SU-DHL-6 (cell line): ENCODE results near the gene OSBP2.

Experiments used
- H2AFZ ChIP-seq: fragments of 200-600 bp; sonication (generic); 2 replicates; pipeline ENCODE4 v1.6.1; 2014; ENCODE audit warnings: low read depth, mild to moderate bottlenecking, moderate library complexity, mixed read lengths, antibody characterized with exemption, low read length; ENCODE audit not compliant: severe bottlenecking
- H3F3A ChIP-seq: fragments of 200-600 bp; shearing (Covaris generic); 2 replicates; pipeline ENCODE4 v1.6.0; 2016; ENCODE audit warnings: antibody characterized with exemption, mild to moderate bottlenecking; ENCODE audit not compliant: insufficient read depth
- H3K27ac ChIP-seq: fragments of 200-600 bp; sonication (generic); 2 replicates; pipeline ENCODE4 v1.5.1; 2016; ENCODE audit warnings: low read depth, mild to moderate bottlenecking, low read length, moderate library complexity, mixed read lengths
- H3K27me3 ChIP-seq: fragments of 200-600 bp; sonication (generic), shearing (Covaris generic); 2 replicates; pipeline ENCODE4 v1.6.0; 2014; ENCODE audit warnings: mild to moderate bottlenecking, low read length
- H3K36me3 ChIP-seq: fragments of 200-600 bp; sonication (generic); 2 replicates; pipeline ENCODE4 v1.6.1; 2014; ENCODE audit warnings: mild to moderate bottlenecking, low read length, mixed read lengths
- H3K4me2 ChIP-seq: fragments of 300-600, 200-600 bp; shearing (Covaris generic), sonication (generic); 2 replicates; pipeline ENCODE4 v1.6.0; 2014; ENCODE audit warnings: low read length, low read depth, mild to moderate bottlenecking; ENCODE audit not compliant: poor library complexity, severe bottlenecking
- H3K4me3 ChIP-seq: fragments of 200-600 bp; sonication (generic); 2 replicates; pipeline ENCODE4 v1.5.1; 2014; ENCODE audit warnings: antibody characterized with exemption, low read length, mild to moderate bottlenecking, mixed read lengths; ENCODE audit not compliant: insufficient read depth, poor library complexity, severe bottlenecking
- H3K79me2 ChIP-seq: fragments of 200-600 bp; sonication (generic); 2 replicates; pipeline ENCODE4 v1.6.1; 2014; ENCODE audit warnings: mild to moderate bottlenecking, low read length, moderate library complexity; ENCODE audit not compliant: insufficient read depth
- H3K9ac ChIP-seq: fragments of 200-600 bp; sonication (generic); 2 replicates; pipeline ENCODE4 v1.7.0; 2014; ENCODE audit warnings: mild to moderate bottlenecking, low read length
- H3K9me2 ChIP-seq: fragments of 200-600 bp; sonication (generic); replicated peaks from 2 replicates; pipeline ENCODE4 v1.6.1; 2014; ENCODE audit warnings: low read length; ENCODE audit not compliant: insufficient read depth
- H3K9me3 ChIP-seq: fragments of 200-600 bp; sonication (generic); 2 replicates; pipeline ENCODE4 v1.6.1; 2014; ENCODE audit warnings: low read length, mixed read lengths; ENCODE audit not compliant: insufficient read depth
- H4K20me1 ChIP-seq: fragments of 200-600 bp; sonication (generic); 2 replicates; pipeline ENCODE4 v1.6.1; 2014; ENCODE audit warnings: low read depth, mild to moderate bottlenecking, antibody characterized with exemption, low read length, moderate library complexity, mixed read lengths
- EZH2phosphoT487 ChIP-seq: fragments of 200-600 bp; sonication (generic), shearing (Covaris generic); conservative IDR thresholded peaks from 2 replicates; pipeline ENCODE4 v1.6.1; 2018; ENCODE audit warnings: mild to moderate bottlenecking, antibody characterized with exemption, low read length, moderate library complexity, mixed read lengths
- TF ChIP-seq, protein P1 (sequence below): fragments of 200-600 bp; sonication (generic); IDR thresholded peaks from one replicate; pipeline ENCODE4 v1.5.1; 2017; ENCODE audit warnings: antibody characterized with exemption, mild to moderate bottlenecking, low read length, moderate library complexity; ENCODE audit not compliant: insufficient read depth, poor library complexity, severe bottlenecking

The OSBP2 gene

DNA sequence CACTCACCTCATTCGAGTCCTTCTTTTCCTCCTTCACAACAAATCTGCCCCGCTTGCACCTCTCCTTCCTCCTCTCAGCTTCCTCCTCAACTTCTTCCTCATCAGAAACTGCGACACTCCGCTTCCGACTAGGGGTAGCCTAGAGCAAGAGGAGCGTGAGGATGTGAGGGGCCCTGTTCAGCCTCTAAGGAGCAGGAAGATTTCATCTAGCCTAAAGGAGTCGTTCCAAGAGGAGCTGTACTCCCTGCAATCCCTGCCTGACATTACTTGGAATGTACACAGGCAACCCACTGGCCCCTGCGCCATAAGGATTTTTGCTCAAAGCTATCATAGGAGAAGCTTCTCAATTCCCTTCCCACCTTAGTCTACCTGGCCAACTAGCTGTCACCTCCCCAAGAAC is 239.4 kb downstream of the OSBP2 start:
- H3F3A ChIP-seq, result no peaks in the 10 kb centered on the region
- no peak overlapping the region for H2AFZ ChIP-seq
- H3K27me3 ChIP-seq, result no peaks in the 10 kb centered on the region
- no peak overlapping the region for H3K4me2 ChIP-seq
- no peaks in the 10 kb centered on the region for H3K79me2 ChIP-seq
- no peaks in the 10 kb centered on the region for H3K9me2 ChIP-seq
- no peak for TF ChIP-seq EZH2phosphoT487
- TF ChIP-seq, protein P1, sequence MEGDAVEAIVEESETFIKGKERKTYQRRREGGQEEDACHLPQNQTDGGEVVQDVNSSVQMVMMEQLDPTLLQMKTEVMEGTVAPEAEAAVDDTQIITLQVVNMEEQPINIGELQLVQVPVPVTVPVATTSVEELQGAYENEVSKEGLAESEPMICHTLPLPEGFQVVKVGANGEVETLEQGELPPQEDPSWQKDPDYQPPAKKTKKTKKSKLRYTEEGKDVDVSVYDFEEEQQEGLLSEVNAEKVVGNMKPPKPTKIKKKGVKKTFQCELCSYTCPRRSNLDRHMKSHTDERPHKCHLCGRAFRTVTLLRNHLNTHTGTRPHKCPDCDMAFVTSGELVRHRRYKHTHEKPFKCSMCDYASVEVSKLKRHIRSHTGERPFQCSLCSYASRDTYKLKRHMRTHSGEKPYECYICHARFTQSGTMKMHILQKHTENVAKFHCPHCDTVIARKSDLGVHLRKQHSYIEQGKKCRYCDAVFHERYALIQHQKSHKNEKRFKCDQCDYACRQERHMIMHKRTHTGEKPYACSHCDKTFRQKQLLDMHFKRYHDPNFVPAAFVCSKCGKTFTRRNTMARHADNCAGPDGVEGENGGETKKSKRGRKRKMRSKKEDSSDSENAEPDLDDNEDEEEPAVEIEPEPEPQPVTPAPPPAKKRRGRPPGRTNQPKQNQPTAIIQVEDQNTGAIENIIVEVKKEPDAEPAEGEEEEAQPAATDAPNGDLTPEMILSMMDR, result no peak
- H3K27ac ChIP-seq, result no peak overlapping the region
- peaks cover 16% of the 10 kb centered on the region; the same call in 1 of the 2 replicates for H3K36me3 ChIP-seq
- no peaks in the 10 kb centered on the region for H3K9me3 ChIP-seq
- H3K9ac ChIP-seq, result no peak overlapping the region
- no peaks in the 10 kb centered on the region for H4K20me1 ChIP-seq
- H3K4me3 ChIP-seq, result no peak overlapping the region

DNA sequence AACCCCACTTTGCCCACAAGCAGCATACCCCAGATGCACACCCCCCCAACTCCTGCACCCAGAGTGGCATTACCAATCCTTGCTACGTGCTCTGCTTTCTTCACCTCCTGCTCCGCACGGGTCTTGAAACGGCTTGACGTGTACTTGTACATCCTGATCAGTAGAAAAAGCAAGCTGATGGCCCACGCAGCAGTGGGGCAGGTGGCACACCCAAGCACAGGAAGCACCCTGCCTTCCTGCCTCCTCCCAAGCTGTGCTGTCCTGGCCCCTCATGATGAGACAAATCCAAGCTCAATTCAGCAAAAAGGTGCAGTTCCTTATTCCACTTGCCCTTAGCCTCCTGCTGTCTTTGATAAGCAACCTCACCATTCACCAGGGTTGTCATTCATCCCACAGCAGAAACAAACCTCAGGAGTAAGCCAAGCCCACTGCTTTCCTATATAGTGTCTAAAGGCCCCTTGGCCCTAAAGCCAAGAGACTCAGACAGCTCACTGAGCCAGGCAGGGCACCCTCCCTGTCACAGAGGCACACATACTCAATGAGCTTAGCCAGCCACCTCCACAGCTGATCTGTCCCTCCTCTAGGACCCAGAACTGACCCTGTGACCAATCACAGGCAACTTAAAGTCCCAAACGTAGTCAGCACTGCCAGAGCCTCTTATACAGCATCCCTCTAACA is 246.2 kb downstream of the OSBP2 start:
- Histone ChIP-seq H3K4me2 (no peak overlapping the region), H3K79me2 (no peaks in the 10 kb centered on the region), H3K36me3 (peaks cover 11% of the 10 kb centered on the region; the same call in 1 of the 2 replicates), H3K4me3 (no peak overlapping the region), H2AFZ (no peak overlapping the region), H3K9me2 (no peaks in the 10 kb centered on the region), H3K27me3 (no peaks in the 10 kb centered on the region), H3K9me3 (no peaks in the 10 kb centered on the region), H3K9ac (no peak overlapping the region), H4K20me1 (no peaks in the 10 kb centered on the region), H3F3A (no peaks in the 10 kb centered on the region), H3K27ac (no peak overlapping the region)
- TF ChIP-seq EZH2phosphoT487, result no peak
- TF ChIP-seq, protein P1, result no peak

DNA sequence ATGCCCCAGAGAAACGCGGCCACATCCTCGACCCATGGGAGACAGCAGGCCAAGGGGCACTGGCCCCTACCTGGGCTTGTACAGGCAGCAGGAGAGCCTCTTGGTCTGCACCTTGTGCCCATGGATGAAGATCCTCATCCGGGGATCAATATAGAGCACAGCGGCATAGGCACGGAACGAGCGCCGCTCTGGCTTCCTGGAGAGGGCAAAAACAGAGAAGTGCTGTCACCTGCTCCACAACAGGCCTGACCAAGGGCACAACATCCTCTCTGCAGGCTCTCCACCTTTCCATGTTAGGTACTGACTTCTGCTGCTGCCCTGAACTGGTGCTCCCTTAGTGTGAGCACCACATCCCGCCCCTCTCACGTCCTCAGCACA is 246.7 kb downstream of the OSBP2 start:
- Histone ChIP-seq H3K27me3 (no peaks in the 10 kb centered on the region), H3K4me3 (no peak overlapping the region), H3K36me3 (peaks cover 8% of the 10 kb centered on the region; the same call in 1 of the 2 replicates), H3K27ac (no peak overlapping the region), H2AFZ (no peak overlapping the region), H3F3A (no peaks in the 10 kb centered on the region), H4K20me1 (no peaks in the 10 kb centered on the region), H3K9ac (no peak overlapping the region), H3K9me3 (no peaks in the 10 kb centered on the region), H3K4me2 (no peak overlapping the region), H3K9me2 (no peaks in the 10 kb centered on the region), H3K79me2 (no peaks in the 10 kb centered on the region)
- no peak for TF ChIP-seq EZH2phosphoT487
- TF ChIP-seq, protein P1, result no peak
